A673 (cell line): ENCODE measurements around the gene NCKAP1.

Experiments used
- EZH2 ChIP-seq: fragments of 200-600 bp; sonication (generic); IDR thresholded peaks from 2 replicates; pipeline ENCODE4 v1.6.1; 2017; ENCODE audit warnings: borderline replicate concordance, low read depth, mild to moderate bottlenecking, mixed read lengths, antibody characterized with exemption, low read length; ENCODE audit not compliant: poor library complexity, severe bottlenecking
- TF ChIP-seq, protein P1 (sequence below): fragments of 300-800, 200-600 bp; sonication (generic); conservative IDR thresholded peaks from 2 replicates; pipeline ENCODE4 v1.5.1; 2017; ENCODE audit warnings: low read depth, mild to moderate bottlenecking, antibody characterized with exemption, low read length, moderate library complexity, mixed read lengths

DNA sequence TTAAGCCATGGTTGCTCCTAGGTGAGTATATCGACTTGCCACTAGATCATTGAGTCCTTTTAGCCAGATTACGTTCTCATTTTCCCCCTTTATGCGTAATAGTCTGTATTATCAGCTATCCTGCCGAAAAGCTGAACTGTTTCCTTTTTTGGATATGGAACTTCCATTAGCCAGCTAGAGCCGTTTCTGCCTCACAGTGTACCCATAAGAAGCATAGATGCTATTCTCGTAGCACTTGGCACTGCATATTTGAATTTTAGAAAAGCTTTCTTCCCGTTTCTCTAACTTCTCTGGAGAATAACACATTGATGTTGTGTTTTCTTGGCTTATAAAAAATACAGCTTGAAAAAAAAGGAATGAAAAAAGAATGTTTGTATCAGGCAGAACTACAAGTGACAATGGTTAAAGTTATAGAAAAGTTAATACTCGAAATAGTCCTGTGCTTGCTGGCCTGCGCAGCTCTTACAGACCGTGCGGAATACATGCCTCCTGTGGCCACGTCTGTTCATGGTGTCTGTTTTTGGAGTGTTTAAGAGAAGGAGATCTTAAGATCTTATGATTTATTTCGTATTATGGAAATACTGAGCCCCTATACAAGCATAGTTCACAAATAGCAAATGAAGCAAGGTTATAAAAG, 41.0 kb upstream of the NCKAP1 start:
- no peak for TF ChIP-seq EZH2
- TF ChIP-seq, protein P1, sequence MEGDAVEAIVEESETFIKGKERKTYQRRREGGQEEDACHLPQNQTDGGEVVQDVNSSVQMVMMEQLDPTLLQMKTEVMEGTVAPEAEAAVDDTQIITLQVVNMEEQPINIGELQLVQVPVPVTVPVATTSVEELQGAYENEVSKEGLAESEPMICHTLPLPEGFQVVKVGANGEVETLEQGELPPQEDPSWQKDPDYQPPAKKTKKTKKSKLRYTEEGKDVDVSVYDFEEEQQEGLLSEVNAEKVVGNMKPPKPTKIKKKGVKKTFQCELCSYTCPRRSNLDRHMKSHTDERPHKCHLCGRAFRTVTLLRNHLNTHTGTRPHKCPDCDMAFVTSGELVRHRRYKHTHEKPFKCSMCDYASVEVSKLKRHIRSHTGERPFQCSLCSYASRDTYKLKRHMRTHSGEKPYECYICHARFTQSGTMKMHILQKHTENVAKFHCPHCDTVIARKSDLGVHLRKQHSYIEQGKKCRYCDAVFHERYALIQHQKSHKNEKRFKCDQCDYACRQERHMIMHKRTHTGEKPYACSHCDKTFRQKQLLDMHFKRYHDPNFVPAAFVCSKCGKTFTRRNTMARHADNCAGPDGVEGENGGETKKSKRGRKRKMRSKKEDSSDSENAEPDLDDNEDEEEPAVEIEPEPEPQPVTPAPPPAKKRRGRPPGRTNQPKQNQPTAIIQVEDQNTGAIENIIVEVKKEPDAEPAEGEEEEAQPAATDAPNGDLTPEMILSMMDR, result no peak
